CD4-positive, alpha-beta T cell treated with Interleukin-10 for 1 hour (primary cell): ENCODE data around the gene PAM.

Experiments used
- DNase-seq: peaks from one replicate; pipeline ENCODE4 v3.0.0-alpha.2; 2020

Gene PAM

DNA sequence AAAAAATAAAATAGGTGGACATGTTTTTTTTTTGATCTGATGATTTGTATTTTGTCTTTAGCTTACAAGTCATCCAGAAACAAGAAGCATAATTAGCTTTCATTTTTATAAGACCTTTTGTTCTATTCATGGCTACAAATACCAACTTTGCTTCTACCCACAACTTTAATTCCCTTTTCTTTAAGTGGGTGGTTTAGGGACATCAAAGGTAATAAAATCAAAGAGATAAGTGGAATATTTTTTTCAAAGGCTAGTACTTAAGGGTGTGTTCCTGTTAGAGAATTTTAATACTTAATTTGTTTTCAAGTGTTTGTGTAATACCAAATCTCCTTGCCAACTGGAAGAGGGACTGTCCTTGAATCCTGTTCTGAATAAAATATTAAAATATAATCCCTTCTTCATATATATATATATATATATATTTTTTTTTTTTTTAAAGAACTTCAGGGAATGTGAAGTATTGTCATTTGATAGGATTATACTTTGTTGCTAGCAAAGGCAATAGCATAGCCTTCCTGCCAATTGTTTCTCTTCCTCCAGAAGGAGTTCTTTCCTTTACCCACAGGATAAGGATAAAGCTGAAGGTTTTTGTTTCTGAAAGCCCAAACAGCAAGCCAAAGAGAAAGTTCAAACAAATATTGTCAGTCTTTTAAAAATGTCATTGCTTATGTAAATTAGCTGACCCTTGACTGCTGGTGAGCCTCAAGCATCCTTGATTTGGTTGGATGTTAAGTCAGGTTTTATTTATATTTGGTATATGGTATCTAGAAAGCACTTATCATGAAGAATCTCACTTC, 108.9 kb downstream of the PAM start:
- no peak for DNase-seq

- DNase-seq = no peak
Observed at GRCh38 chr5:102865171-102865509, 110.0 kb downstream of the PAM start.

- DNase-seq = peak; percentile 34
Observed at GRCh38 chr5:102865510-102866236, 110.6 kb downstream of the PAM start.

DNA sequence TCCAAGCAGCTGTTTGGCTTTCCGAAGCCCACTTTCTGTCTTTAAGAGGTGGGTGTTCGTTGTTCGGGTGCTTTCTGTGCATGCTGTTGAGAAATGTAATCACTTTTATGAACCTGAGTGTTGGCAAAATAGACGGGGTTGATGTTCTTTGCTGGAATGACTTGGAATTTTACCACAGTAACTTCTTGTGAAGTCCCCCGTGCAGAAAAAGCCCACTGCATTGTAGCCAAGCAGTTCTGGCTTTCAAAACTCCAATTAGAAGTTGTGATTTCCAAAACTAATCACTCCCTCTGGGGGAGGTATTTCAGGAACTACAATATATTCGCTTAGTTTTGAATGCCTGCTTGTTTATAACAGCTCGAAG, 111.1 kb downstream of the PAM start:
- DNase-seq = no peak

- DNase-seq = no peak
Observed at GRCh38 chr5:102867992-102868662, 113.0 kb downstream of the PAM start.

DNA sequence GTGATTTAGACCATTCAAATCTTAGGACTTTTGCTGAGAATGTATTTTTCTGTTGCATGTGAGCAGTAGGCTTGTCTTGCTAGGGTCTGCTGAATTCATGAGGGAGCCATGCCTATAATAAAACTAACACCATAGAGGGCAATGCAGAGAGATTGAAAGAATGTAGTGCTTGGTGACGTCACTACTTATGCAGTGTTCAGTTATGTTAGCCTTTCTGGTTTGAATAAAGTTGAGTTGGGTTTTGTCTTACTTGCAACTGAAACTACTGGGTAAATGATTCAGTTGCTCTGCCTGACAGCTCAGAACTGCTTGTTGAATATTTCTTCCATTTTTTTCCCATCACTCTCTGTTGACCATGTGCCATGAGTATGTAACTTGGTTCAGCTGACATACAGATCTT, 114.1 kb downstream of the PAM start:
- DNase-seq = no peak

GRCh38 chr5:102873379-102873932, 118.4 kb downstream of the PAM start:
- no peak for DNase-seq

DNA sequence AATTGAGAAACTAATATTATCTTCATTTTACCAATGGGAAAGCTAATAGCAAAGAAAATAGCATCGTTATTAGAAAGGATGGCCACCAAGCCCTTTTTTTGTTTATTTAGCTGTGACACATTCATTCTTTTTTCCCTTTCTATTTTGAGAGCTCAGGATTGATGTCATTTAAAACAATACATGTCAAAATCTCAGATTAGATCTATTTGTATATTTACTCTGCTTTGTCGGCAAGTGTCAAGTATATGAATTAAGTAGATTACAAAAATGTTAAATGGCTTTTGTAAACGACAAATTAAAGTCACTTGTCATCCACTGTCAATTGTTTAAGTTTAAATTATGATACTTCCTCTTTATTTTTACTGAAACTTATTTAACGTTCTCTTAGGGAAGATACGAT, 118.9 kb downstream of the PAM start:
- no peak for DNase-seq

- no peak for DNase-seq
Observed at GRCh38 chr5:102875721-102876123, 120.6 kb downstream of the PAM start.

- no peak for DNase-seq
Observed at GRCh38 chr5:102876610-102877009, 121.5 kb downstream of the PAM start.

- DNase-seq = no peak
Observed at GRCh38 chr5:102879741-102880140, 124.6 kb downstream of the PAM start.

DNA sequence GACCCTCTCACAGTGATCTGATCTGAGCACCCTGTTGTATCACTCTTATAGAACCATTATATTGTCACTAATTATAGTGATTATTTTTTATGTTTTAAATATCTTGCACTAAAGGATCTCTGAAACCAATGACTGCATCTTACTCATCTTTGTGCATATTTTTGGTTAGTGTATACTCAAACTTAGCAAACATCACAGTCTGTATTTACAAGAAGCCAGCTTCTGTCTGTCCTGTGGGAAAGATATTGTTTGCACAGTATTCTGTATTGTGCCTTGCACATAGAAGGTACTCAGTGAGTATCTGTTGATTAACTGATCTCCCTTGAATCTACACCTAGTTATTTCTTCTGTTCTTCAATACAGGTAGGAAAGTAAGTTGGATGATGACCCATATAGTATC, 131.5 kb downstream of the PAM start:
- no peak for DNase-seq

- peak; percentile 12 for DNase-seq
Observed at GRCh38 chr5:102888483-102888882, 133.4 kb downstream of the PAM start.

GRCh38 chr5:102889033-102889432, 133.9 kb downstream of the PAM start:
- no peak for DNase-seq

- no peak for DNase-seq
Observed at GRCh38 chr5:102890133-102890532, 135.0 kb downstream of the PAM start.

DNA sequence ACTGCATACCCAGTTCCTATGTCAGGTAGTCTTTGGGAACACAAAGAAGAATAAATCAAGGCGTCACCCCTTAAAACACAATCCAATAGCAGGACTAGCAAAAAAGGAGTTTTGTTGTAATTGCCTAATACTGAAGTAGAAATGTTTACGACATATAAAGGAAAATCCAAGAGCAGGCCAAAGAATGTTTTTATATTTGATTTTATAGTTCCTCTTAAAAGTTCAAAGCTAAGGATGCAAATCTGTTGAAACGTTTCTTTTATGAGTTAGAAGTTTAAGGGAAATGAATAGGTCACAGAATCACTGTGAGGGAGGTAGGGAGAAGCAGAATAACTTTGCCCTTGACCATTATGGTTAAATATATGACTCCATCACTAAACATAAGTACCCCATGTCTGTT, 136.1 kb downstream of the PAM start:
- DNase-seq = no peak

- no peak for DNase-seq
Observed at GRCh38 chr5:102893942-102894341, 138.8 kb downstream of the PAM start.

GRCh38 chr5:102895234-102895633, 140.1 kb downstream of the PAM start:
- DNase-seq = no peak

GRCh38 chr5:102895976-102896375, 140.9 kb downstream of the PAM start:
- DNase-seq = no peak

GRCh38 chr5:102901424-102902134, 146.5 kb downstream of the PAM start:
- DNase-seq = no peak

GRCh38 chr5:102902135-102902448, 147.0 kb downstream of the PAM start:
- no peak for DNase-seq

- no peak for DNase-seq
Observed at GRCh38 chr5:102902647-102903046, 147.5 kb downstream of the PAM start.
